ENCODE measurements around the gene FSCB. TPM values are rescaled to one million over a fixed set of nuclear protein-coding genes. Genes with fewer than 3 reads are reported as not detected.

The FSCB gene
- total and polyA plus RNA-seq, 9 of the 15 experiments (the other 6 are each of a cell fraction or from before 2014, with no cell fraction given): not detected

DNA sequence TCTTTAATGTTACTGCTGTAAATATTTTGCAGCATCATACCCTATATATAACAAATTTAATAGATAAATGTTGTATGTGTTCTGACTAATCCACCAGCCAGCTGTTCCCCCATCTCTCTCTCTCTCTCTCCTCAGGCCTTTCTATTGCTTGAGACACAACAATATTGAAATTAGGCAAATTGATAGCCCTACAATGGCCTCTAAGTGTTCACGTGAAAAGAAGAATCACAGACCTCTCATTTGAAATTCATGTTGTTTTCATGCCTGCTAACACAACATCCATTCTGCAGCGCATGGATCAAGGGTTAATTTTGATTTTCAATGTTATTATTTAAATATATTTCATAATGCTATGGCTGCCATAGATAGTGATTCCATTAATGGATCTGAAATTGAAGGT lies 1.8 kb upstream of the FSCB start:
- no TSS peak for BruUV-seq (replicated peaks)
- Histone ChIP-seq H4K20me1 (replicated peaks; ENCODE audit: control insufficient read depth, insufficient read depth, low read length) (no peaks in the 10 kb centered on the region), H3K4me2 (ENCODE audit: insufficient read depth, low read length) (no peak overlapping the region), H3K27ac (ENCODE audit: extremely low read depth, low read depth, low read length) (no peak overlapping the region), H3K27me3 (ENCODE audit: control insufficient read depth in 2 of 2, insufficient read depth in 2 of 2, low read length in 2 of 2) (no peaks in the 10 kb centered on the region), H3K36me3 (ENCODE audit: control insufficient read depth, insufficient read depth, low read length) (no peaks in the 10 kb centered on the region), H3K4me1 (replicated peaks in 1 of 2; ENCODE audit: control insufficient read depth in 2 of 2, insufficient read depth in 2 of 2, low read length in 2 of 2) (no peaks in the 10 kb centered on the region), H3K9me1 (ENCODE audit: control insufficient read depth, insufficient read depth, low read length) (no peaks in the 10 kb centered on the region), H3K9me3 (replicated peaks; ENCODE audit: control insufficient read depth, insufficient read depth, low read depth, low read length) (no peaks in the 10 kb centered on the region; the same call in 1 of the 2 replicates), H3K9ac (ENCODE audit: insufficient read depth in 1 of 2, low read depth in 2 of 2, low read length in 2 of 2) (no peak overlapping the region), H3K79me2 (ENCODE audit: control insufficient read depth, insufficient read depth, low read length) (no peaks in the 10 kb centered on the region), H2AFZ (ENCODE audit: low read depth, low read length) (no peak overlapping the region), H3K4me3 (no peak overlapping the region)
- DNase-seq (ENCODE audit: extremely low read depth in 1 of 4, low spot score in 3 of 4) (no peak), FAIRE-seq (no peak), ATAC-seq (no peak)
- ChIA-PET CTCF (ENCODE audit: low intra/inter-chr PET ratio) (no interaction called here), POLR2A (no interaction called here)
- in situ Hi-C loops (cut with MboI) (no loop called here), intact Hi-C loops (cut with micrococcal nuclease) (no loop called here)
- WGBS (ENCODE audit: insufficient coverage, low coverage, missing lambda C conversion rate): 0% methylated on average over 2 of the region's 2 CpGs
- TF ChIP-seq ETV1 (tag; conservative IDR thresholded peaks at IDR 0.05; ENCODE audit: low read depth): no peak
- TF ChIP-seq BDP1 (IDR thresholded peaks at IDR 0.05; ENCODE audit: insufficient read depth, insufficient read length): no peak
- no peak for TF ChIP-seq PTTG1 (tag; IDR thresholded peaks at IDR 0.05; ENCODE audit: low read depth)
- TF ChIP-seq ZNF282 (CRISPR knock-in tag; IDR thresholded peaks at IDR 0.05): no peak
- TF ChIP-seq SMARCE1 (IDR thresholded peaks at IDR 0.05): no peak
- TF ChIP-seq RHOXF2B (CRISPR knock-in tag; conservative IDR thresholded peaks at IDR 0.05): no peak
- no peak for TF ChIP-seq ZNF184 (CRISPR knock-in tag; IDR thresholded peaks at IDR 0.05)
- no peak for TF ChIP-seq TEAD2 (tag; IDR thresholded peaks at IDR 0.05)
- TF ChIP-seq SIN3A (IDR thresholded peaks at IDR 0.05; ENCODE audit: borderline replicate concordance in 2 of 2, control insufficient read depth in 1 of 2, low read depth in 2 of 2, low read length in 2 of 2): no peak
- TF ChIP-seq, protein P1, sequence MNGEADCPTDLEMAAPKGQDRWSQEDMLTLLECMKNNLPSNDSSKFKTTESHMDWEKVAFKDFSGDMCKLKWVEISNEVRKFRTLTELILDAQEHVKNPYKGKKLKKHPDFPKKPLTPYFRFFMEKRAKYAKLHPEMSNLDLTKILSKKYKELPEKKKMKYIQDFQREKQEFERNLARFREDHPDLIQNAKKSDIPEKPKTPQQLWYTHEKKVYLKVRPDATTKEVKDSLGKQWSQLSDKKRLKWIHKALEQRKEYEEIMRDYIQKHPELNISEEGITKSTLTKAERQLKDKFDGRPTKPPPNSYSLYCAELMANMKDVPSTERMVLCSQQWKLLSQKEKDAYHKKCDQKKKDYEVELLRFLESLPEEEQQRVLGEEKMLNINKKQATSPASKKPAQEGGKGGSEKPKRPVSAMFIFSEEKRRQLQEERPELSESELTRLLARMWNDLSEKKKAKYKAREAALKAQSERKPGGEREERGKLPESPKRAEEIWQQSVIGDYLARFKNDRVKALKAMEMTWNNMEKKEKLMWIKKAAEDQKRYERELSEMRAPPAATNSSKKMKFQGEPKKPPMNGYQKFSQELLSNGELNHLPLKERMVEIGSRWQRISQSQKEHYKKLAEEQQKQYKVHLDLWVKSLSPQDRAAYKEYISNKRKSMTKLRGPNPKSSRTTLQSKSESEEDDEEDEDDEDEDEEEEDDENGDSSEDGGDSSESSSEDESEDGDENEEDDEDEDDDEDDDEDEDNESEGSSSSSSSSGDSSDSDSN (IDR thresholded peaks at IDR 0.05; ENCODE audit: borderline replicate concordance in 1 of 2, low read depth in 2 of 2, low read length in 2 of 2): no peak
- TF ChIP-seq PHB2 (IDR thresholded peaks at IDR 0.05; ENCODE audit: low read depth): no peak
- no peak for TF ChIP-seq RERE (CRISPR knock-in tag; IDR thresholded peaks at IDR 0.05; ENCODE audit: borderline replicate concordance)
- no peak for TF ChIP-seq PCBP1 (IDR thresholded peaks at IDR 0.05; ENCODE audit: low read depth, low read length, poor library complexity, severe bottlenecking)
- no peak for TF ChIP-seq CC2D1A (IDR thresholded peaks at IDR 0.05)
- no peak for TF ChIP-seq FOXJ3 (CRISPR knock-in tag; IDR thresholded peaks at IDR 0.05)
- TF ChIP-seq PHB (CRISPR knock-in tag; IDR thresholded peaks at IDR 0.05): no peak
- no peak for TF ChIP-seq POLR2G (IDR thresholded peaks at IDR 0.05; ENCODE audit: low read depth, low read length)
